GM12873 (cell line): ENCODE results near the gene VMAC.

Experiments used
- TF ChIP-seq, protein P1 (sequence below): IDR thresholded peaks from 2 replicates; pipeline ENCODE4 v1.5.1; 2012; ENCODE audit warnings: low read depth, mild to moderate bottlenecking, moderate library complexity, low read length, control low read depth; ENCODE audit not compliant: insufficient read depth; ENCODE audit errors: missing control alignments

VMAC gene

DNA sequence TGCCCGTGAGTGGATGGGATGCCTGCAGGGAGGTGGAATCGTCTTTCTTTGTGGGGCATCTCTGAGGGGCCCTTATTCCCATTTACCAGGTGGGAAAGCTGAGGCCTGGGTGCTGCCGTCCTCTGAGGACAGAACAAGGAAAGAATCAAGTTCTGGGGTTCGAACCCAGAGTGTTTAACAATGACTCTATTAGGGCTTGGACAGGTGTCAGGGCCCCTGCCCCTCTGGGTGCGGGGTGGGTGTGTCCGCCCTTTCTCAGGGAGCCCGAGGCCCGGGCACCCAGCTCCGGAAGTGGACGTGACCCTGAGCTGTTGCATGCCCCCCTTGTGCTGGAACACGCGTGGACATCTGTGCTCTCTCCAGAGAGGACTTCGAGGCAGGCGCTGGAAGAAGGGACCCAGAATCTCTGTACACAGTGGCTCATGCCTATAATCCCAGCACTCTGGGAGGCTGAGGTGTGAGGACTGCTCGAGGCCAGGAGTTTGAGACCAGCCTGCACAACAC lies 11.8 kb upstream of the VMAC start:
- TF ChIP-seq, protein P1, sequence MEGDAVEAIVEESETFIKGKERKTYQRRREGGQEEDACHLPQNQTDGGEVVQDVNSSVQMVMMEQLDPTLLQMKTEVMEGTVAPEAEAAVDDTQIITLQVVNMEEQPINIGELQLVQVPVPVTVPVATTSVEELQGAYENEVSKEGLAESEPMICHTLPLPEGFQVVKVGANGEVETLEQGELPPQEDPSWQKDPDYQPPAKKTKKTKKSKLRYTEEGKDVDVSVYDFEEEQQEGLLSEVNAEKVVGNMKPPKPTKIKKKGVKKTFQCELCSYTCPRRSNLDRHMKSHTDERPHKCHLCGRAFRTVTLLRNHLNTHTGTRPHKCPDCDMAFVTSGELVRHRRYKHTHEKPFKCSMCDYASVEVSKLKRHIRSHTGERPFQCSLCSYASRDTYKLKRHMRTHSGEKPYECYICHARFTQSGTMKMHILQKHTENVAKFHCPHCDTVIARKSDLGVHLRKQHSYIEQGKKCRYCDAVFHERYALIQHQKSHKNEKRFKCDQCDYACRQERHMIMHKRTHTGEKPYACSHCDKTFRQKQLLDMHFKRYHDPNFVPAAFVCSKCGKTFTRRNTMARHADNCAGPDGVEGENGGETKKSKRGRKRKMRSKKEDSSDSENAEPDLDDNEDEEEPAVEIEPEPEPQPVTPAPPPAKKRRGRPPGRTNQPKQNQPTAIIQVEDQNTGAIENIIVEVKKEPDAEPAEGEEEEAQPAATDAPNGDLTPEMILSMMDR, result no peak

DNA sequence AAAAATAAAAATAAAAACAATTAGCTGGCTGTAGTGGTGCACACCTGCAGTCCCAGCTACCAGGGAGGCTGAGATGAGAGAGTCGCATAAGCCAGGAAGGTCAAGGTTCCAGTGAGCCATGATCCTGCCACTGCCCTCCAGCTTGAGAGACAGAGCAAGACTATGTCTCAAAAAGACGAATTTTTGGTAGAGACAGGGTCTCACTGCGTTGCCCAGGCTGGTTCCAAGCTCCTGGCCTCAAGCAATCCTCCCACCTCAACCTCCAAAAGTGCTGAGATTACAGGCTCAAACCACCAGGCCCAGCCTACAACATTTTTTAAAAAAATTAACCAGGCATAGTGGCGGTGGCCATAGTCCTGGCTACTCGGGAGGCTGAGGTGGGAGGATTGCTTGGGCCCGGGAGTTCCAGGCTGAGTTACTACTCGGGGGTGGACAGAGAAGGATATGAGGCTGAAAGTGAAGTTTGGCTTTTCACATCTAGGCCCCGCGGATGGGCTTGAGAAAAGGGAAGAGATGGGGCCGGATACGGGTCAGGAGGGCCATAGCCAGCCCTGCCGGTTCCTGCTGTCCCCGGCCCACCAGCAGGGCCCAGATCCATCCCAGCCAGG lies 11.3 kb upstream of the VMAC start:
- TF ChIP-seq, protein P1, result no peak

DNA sequence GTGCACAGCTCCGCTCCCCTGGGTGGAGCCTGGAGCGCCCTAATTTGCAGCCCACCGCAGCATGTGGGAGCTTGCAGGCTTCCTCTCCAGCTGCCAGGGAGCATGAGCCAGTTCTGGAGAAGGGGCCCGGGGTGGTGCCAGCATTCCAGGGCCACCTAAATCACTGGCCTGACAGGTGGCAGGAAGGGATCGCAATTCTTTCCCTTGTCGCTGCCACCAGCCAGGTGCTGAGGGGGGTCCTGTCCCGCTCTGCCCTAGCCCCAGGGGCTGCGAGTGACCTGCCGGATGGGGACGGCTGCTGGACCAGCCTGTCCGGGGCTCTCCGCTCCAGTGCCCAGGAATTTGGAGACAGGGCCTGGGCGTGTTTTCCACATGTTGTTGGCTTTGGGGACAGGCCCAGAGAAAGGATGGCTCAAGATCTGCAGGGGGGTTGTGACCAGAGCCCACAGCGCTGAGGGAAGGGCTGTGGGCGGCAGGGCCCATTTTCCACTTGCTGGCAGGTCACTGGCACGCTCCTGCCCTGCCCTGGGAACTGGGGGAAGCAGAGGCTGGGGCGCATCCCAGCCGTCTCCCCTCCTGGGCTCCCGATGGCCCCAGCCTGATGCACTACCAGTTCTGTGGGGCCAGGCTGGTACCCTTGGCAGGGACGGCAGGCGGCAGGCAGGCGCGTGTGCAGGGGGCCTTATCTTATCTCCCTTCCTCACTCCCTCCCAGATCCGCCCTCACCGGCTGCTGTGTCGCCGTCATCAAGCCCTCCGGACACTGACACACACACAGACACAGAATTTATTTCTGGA lies 10.6 kb upstream of the VMAC start:
- TF ChIP-seq, protein P1, result no peak

DNA sequence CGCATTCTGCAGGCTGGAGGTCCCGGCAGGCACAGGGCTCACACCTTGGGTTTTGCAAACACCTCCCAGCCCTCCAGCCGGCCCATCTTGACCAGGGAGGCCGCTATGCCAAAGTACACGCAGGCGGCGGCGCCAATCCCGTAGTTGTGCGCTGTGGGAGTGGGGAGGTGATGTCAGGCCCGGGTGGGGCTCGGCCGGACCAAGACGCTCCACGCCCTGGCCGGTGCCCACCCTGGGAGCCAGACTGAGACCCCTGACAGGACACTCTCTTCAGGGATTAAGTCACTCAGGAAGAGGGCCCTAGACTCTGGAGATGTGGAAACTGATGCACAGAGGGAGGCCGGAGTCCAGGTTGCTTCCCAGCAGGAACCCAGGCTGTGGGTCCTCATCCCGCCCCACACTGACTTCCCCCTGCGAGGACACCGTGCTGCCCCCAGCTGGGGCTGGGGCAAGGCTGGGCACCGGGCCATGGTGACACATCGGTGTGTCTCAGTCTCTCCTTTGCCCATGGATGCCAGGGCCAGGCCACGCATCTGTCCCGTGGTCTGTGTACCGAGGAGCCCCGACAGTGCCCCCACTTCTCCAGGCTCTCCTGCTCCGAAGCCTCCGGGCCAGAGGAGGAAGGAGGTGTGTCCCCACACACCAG lies 9.8 kb upstream of the VMAC start:
- TF ChIP-seq, protein P1, result no peak

DNA sequence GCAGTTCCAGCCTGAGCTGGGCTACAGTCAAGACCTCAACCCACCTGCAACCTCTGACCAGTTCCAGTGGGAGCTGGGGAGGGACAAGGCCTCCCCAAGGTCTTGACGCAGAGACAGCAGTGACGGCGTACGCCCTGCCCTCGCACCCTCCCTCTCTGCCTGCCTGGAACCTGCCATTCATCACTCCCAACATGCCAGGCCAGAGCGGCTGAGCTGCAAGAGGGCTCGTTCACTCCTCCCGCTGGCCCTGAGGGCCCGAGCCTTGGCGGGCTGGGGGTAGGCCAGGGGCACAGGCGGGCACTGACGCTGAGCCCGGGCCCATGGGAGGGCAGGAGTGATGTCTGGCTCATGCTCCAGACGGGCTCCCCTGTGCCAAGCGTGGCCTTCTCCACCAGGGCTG lies 9.3 kb upstream of the VMAC start:
- TF ChIP-seq, protein P1, result no peak

DNA sequence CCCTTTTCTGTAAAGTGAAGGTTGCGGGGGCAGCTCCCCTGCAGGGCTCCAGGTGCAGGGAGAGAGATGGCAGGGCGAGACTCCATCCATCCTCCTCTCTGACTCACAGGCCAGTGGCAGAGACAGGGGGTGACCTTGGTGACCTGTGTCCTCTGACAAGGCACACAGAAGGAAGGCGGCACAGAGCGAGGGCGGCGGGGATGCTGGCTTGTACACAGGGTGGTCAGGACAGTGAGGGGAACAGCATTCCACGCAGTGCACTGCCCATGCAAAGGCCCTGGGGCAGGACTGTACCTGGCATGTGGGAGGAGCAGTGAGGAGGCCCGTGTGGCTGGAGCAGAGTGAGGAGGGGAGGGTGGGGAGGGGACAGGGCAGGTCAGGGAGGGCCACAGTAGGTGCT lies 8.8 kb upstream of the VMAC start:
- TF ChIP-seq, protein P1, result no peak
